ENCODE measurements around the gene ATG14. TPM values are rescaled to one million over a fixed set of nuclear protein-coding genes. Genes with fewer than 3 reads are reported as not detected.
A peak's percentile ranks its signal among the peaks of the same experiment; 100 is the strongest.
"Not testable (repeated sequence)": the region's sequence is repeated elsewhere in the genome, so short reads cannot be mapped to it uniquely, and the experiment has no call there.

The ATG14 gene, protein sequence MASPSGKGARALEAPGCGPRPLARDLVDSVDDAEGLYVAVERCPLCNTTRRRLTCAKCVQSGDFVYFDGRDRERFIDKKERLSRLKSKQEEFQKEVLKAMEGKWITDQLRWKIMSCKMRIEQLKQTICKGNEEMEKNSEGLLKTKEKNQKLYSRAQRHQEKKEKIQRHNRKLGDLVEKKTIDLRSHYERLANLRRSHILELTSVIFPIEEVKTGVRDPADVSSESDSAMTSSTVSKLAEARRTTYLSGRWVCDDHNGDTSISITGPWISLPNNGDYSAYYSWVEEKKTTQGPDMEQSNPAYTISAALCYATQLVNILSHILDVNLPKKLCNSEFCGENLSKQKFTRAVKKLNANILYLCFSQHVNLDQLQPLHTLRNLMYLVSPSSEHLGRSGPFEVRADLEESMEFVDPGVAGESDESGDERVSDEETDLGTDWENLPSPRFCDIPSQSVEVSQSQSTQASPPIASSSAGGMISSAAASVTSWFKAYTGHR
- polyA plus RNA-seq (2011; rRNA removed) (9.2 and 13.2 TPM in 2 replicates), polyA minus RNA-seq (2011; rRNA and poly(A)+ RNA removed) (7.2 and 9.4 TPM in 2 replicates)

DNA sequence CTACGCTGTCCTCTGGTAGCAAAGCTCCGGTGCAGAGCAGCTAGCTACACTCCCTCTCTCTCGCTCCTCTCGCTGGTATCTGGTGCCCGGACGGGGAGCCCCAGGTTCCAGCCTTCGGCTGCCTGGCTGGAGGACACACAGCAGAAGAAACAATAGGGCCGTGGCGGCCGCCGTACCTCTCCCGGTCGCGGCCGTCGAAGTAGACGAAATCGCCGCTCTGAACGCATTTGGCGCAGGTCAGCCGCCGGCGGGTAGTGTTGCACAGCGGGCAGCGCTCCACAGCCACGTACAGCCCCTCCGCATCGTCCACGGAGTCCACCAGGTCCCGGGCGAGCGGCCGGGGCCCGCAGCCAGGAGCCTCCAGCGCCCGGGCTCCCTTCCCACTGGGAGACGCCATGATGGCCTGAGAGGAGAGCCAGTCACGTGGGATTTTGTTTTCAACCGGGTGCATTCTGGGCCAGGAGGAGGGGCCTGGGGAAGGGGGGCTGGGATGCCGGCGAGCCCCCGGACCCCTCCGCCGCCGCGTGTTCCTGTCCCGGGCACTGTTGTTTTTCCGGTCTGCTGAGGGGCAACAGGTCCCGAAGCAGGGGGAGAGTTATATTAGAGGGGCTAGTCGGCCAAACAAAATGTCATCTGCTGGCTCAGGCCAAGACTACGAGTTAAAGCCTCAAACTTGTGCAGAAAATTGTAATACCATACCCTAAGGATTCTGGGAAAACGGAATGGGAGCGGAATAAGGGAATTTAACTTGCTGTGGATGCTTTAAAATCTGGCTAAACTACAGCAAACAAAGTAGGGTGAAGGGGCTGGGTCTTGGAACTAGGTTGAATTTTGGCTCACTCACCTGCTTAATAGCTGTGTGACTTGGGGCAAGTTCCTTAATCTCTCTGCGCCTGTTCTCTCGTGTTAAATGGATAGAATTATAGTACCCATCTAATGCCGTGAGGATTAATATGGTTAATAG lies at the start of gene ATG14:
Gene ATG14, minus strand, starts transcription at position 405 of the 964 bp plus-strand sequence. Its CDS starts 8 bp downstream, at position 397.
- Histone ChIP-seq H3K27me3 (ENCODE audit: control insufficient read depth, insufficient read depth, low read length) (0 out of 2 replicates have a peak, but pooled peaks cover 1% of the 10 kb centered on the region), H3K36me3 (ENCODE audit: control insufficient read depth, insufficient read depth, low read length) (peaks cover 2% of the 10 kb centered on the region; the same call in 1 of the 2 replicates), H3K4me3 (ENCODE audit: low read depth, low read length) (peak within 1 kb of the TSS; percentile 99)
- CTCF ChIA-PET = interaction anchor here (0.7 to 2.2 kb wide), 3 partner anchors 137 to 199 kb away, joined by 3 to 8 read pairs (median 3); no protein-coding TSS in a partner anchor
- POLR2A ChIA-PET = no interaction called here
- TF ChIP-seq, protein P1, sequence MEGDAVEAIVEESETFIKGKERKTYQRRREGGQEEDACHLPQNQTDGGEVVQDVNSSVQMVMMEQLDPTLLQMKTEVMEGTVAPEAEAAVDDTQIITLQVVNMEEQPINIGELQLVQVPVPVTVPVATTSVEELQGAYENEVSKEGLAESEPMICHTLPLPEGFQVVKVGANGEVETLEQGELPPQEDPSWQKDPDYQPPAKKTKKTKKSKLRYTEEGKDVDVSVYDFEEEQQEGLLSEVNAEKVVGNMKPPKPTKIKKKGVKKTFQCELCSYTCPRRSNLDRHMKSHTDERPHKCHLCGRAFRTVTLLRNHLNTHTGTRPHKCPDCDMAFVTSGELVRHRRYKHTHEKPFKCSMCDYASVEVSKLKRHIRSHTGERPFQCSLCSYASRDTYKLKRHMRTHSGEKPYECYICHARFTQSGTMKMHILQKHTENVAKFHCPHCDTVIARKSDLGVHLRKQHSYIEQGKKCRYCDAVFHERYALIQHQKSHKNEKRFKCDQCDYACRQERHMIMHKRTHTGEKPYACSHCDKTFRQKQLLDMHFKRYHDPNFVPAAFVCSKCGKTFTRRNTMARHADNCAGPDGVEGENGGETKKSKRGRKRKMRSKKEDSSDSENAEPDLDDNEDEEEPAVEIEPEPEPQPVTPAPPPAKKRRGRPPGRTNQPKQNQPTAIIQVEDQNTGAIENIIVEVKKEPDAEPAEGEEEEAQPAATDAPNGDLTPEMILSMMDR (IDR thresholded peaks at IDR 0.05; ENCODE audit: insufficient read depth, low read depth, low read length) = no peak
- no peak for DNase-seq (ENCODE audit: low read depth)

DNA sequence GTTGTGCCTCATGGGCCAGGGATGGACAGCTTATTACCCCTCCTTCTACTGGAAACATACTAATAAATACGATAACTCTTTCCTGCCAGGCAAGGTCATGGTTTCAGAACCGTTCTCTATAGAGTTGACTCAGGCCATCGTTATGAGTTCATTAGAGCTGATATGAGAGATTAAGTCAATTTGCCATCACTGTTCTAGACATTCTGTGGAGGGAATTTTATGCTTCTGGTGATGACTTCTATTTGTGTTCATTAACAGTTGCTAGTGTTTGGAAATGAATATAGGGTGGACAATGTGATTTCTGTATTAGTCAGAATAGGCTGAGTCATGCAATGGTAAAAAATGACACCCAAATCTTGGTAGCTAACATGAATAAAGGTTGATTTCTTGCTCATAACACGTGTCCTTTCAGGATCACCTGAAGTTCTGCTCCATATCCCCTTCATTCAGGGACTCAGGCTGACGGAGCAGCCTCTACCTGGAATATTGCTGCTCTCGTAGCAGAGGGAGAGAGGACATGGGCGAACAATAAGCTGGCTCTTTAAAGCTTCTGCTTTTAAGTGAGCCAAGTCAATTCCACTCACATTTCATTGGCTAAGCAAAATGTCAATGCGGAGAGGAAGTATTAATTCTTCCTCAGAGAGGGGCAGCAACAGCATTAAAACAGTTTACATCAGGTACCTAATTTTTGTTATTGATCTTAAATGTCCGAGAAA lies 47.3 kb upstream of the ATG14 start:
- ChIA-PET POLR2A (no interaction called here), CTCF (interaction anchor here (1.2 to 1.7 kb wide), 2 partner anchors 11 to 12 kb away, joined by 3 to 5 read pairs; no protein-coding TSS in a partner anchor)
- no peaks in the 10 kb centered on the region for H3K27me3 ChIP-seq (ENCODE audit: control insufficient read depth, insufficient read depth, low read length)
- H3K36me3 ChIP-seq (ENCODE audit: control insufficient read depth, insufficient read depth, low read length) = no peaks in the 10 kb centered on the region
- no peak overlapping the region for H3K4me3 ChIP-seq (ENCODE audit: low read depth, low read length)
- DNase-seq (ENCODE audit: low read depth) = no peak
- TF ChIP-seq, protein P1 (IDR thresholded peaks at IDR 0.05; ENCODE audit: insufficient read depth, low read depth, low read length) = no peak

DNA sequence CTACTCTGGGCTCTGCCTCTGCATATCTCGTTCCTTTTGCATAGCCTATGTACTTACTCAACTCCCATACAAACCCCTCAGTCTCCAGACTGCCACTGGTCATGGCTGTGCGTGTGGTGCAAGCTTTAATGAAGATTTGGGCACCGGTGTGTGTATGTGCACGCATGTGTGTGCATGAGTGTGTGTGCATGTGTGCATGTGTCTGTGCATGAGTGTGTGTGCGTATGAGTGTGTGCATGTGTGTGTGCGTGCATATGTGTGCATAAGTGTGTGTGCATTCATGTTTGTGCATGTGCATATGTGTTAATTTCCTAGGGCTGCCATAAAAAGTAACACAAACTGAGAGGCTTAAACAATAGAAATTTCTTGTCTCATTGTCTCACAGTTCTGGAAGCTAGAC lies 45.9 kb upstream of the ATG14 start:
- CTCF ChIA-PET = interaction anchor here (1.2 kb wide), 1 partner anchor 1017 kb away, joined by 3 read pairs; no protein-coding TSS in a partner anchor
- TF ChIP-seq, protein P1 (IDR thresholded peaks at IDR 0.05; ENCODE audit: insufficient read depth, low read depth, low read length) = no peak
- POLR2A ChIA-PET = no interaction called here
- no peaks in the 10 kb centered on the region for H3K27me3 ChIP-seq (ENCODE audit: control insufficient read depth, insufficient read depth, low read length)
- H3K36me3 ChIP-seq (ENCODE audit: control insufficient read depth, insufficient read depth, low read length) = no peaks in the 10 kb centered on the region
- no peak for DNase-seq (ENCODE audit: low read depth)
- no peak overlapping the region for H3K4me3 ChIP-seq (ENCODE audit: low read depth, low read length)

DNA sequence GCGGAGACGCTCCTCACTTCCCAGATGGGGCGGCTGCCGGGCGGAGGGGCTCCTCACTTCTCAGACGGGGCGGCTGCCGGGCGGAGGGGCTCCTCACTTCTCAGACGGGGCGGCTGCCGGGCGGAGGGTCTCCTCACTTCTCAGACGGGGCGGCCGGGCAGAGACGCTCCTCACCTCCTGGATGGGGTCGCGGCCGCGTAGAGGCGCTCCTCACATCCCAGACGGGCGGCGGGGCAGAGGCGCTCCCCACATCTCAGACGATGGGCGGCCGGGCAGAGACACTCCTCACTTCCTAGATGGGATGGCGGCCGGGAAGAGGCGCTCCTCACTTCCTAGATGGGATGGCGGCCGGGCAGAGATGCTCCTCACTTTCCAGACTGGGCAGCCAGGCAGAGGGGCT lies 44.8 kb upstream of the ATG14 start:
- CTCF ChIA-PET; H3K27me3 ChIP-seq (ENCODE audit: control insufficient read depth, insufficient read depth, low read length); H3K36me3 ChIP-seq (ENCODE audit: control insufficient read depth, insufficient read depth, low read length); H3K4me3 ChIP-seq (ENCODE audit: low read depth, low read length); DNase-seq (ENCODE audit: low read depth); POLR2A ChIA-PET: not testable (repeated sequence)

Data from BJ (cell line).